ENCODE results near the gene LRP1B. TPM values are rescaled to one million over a fixed set of nuclear protein-coding genes. Genes with fewer than 3 reads are reported as not detected.

The LRP1B gene
- polyA plus RNA-seq, 12 donors, result 2.1 to 3.6 (median 3.0) TPM; not detected in 2

GRCh38 chr2:141591787-141592186 is 539.0 kb downstream of the LRP1B start:
- DNase-seq, result no peak

GRCh38 chr2:141590620-141591019 is 540.2 kb downstream of the LRP1B start:
- no peak for DNase-seq

GRCh38 chr2:141589314-141589713 is 541.5 kb downstream of the LRP1B start:
- DNase-seq, result no peak

- no peak for DNase-seq
These were observed 543.8 kb downstream of the LRP1B start for GRCh38 chr2:141586985-141587384.

- no peak for DNase-seq
These were observed 548.6 kb downstream of the LRP1B start for GRCh38 chr2:141582213-141582612.

GRCh38 chr2:141579071-141579470 is 551.7 kb downstream of the LRP1B start:
- DNase-seq, result no peak

- no peak for DNase-seq
These were observed 560.2 kb downstream of the LRP1B start for GRCh38 chr2:141570474-141571131.

- DNase-seq, result no peak
These were observed 560.9 kb downstream of the LRP1B start for GRCh38 chr2:141569941-141570340.

GRCh38 chr2:141565597-141565996 is 565.2 kb downstream of the LRP1B start:
- DNase-seq, result no peak

- no peak for DNase-seq
These were observed 570.1 kb downstream of the LRP1B start for GRCh38 chr2:141560723-141561122.

- no peak for DNase-seq
These were observed 573.3 kb downstream of the LRP1B start for GRCh38 chr2:141557329-141558095.

- DNase-seq, result no peak
These were observed 574.8 kb downstream of the LRP1B start for GRCh38 chr2:141555876-141556470.

- DNase-seq, result no peak
These were observed 576.0 kb downstream of the LRP1B start for GRCh38 chr2:141554810-141555209.

- DNase-seq, result no peak
These were observed 596.0 kb downstream of the LRP1B start for GRCh38 chr2:141534666-141535362.

GRCh38 chr2:141529659-141530058 is 601.2 kb downstream of the LRP1B start:
- no peak for DNase-seq

- no peak for DNase-seq
These were observed 601.8 kb downstream of the LRP1B start for GRCh38 chr2:141528990-141529389.

- no peak for DNase-seq
These were observed 604.1 kb downstream of the LRP1B start for GRCh38 chr2:141526760-141527159.

GRCh38 chr2:141524777-141525176 is 606.0 kb downstream of the LRP1B start:
- no peak for DNase-seq

- DNase-seq, result no peak
These were observed 607.6 kb downstream of the LRP1B start for GRCh38 chr2:141523199-141523598.

- no peak for DNase-seq
These were observed 608.1 kb downstream of the LRP1B start for GRCh38 chr2:141522702-141523101.

GRCh38 chr2:141522048-141522447 is 608.8 kb downstream of the LRP1B start:
- no peak for DNase-seq

GRCh38 chr2:141519906-141520305 is 610.9 kb downstream of the LRP1B start:
- DNase-seq, result no peak
